T follicular helper cell (primary cell): ENCODE results near the gene CD28.
"Not testable (repeated sequence)": the region's sequence is repeated elsewhere in the genome, so short reads cannot be mapped to it uniquely, and the experiment has no call there.

ENCODE experiments used
- DNase-seq: peaks from one replicate; pipeline ENCODE4 v3.0.0-alpha.2; 2020; ENCODE audit warnings: low read depth

Gene CD28

GRCh38 chr2:203687165-203687564, 19.3 kb upstream of the CD28 start:
- DNase-seq = no peak

- DNase-seq = no peak
These were observed 17.6 kb upstream of the CD28 start for GRCh38 chr2:203688798-203689197.

- no peak for DNase-seq
These were observed 16.9 kb upstream of the CD28 start for GRCh38 chr2:203689426-203690116.

- no peak for DNase-seq
These were observed 16.4 kb upstream of the CD28 start for GRCh38 chr2:203690117-203690431.

GRCh38 chr2:203690441-203691047, 15.9 kb upstream of the CD28 start:
- no peak for DNase-seq

- DNase-seq = no peak
These were observed 15.3 kb upstream of the CD28 start for GRCh38 chr2:203691149-203691548.

GRCh38 chr2:203692031-203692710, 14.3 kb upstream of the CD28 start:
- no peak for DNase-seq

GRCh38 chr2:203693242-203693879, 13.1 kb upstream of the CD28 start:
- DNase-seq = no peak

- DNase-seq = no peak
These were observed 12.2 kb upstream of the CD28 start for GRCh38 chr2:203694191-203694590.

GRCh38 chr2:203697190-203697589, 9.2 kb upstream of the CD28 start:
- DNase-seq = no peak

- not testable (repeated sequence) for DNase-seq
These were observed 8.7 kb upstream of the CD28 start for GRCh38 chr2:203697763-203698162.

GRCh38 chr2:203698410-203698809, 8.0 kb upstream of the CD28 start:
- DNase-seq = not testable (repeated sequence)

GRCh38 chr2:203704430-203704829, 2.0 kb upstream of the CD28 start:
- no peak for DNase-seq

- DNase-seq = peak; percentile 48
These were observed 1.3 kb upstream of the CD28 start for GRCh38 chr2:203705178-203705577.

GRCh38 chr2:203707530-203707929, 1.1 kb downstream of the CD28 start:
- DNase-seq = no peak

GRCh38 chr2:203708846-203709396, 2.5 kb downstream of the CD28 start:
- no peak for DNase-seq

GRCh38 chr2:203709416-203710040, 3.1 kb downstream of the CD28 start:
- DNase-seq = no peak

- DNase-seq = no peak
These were observed 3.8 kb downstream of the CD28 start for GRCh38 chr2:203710226-203710625.

GRCh38 chr2:203710952-203711351, 4.5 kb downstream of the CD28 start:
- DNase-seq = no peak

GRCh38 chr2:203711399-203711798, 5.0 kb downstream of the CD28 start:
- no peak for DNase-seq

GRCh38 chr2:203713381-203713780, 6.9 kb downstream of the CD28 start:
- no peak for DNase-seq

GRCh38 chr2:203714112-203714511, 7.7 kb downstream of the CD28 start:
- no peak for DNase-seq
